K562 (cell line): ENCODE measurements around the gene BANF2. TPM values are rescaled to one million over a fixed set of nuclear protein-coding genes. Genes with fewer than 3 reads are reported as not detected.

ENCODE experiments used
- ATAC-seq: fragments of 200-7000 bp; cut with Tn5 transposase; 3 replicates; pipeline ENCODE4 v1.9.1; 2020; ENCODE audit warnings: moderate library complexity
- BruUV-seq: library from RNA; stranded (reverse); fragments of 400-500 nt; replicated peaks from 2 replicates; lab custom pipeline; 2021; lab: Mats Ljungman, UMichigan
- CTCF ChIA-PET: fragments of 300-600 bp; formaldehyde crosslinking; extraction: SDS; loops from one replicate; lab custom pipeline; 2021; ENCODE audit warnings: low intra/inter-chr PET ratio; lab: Yijun Ruan, JAX
- POLR2A ChIA-PET: fragments of 300-600, 350-650 bp; sonication (Branson Sonifier 250); formaldehyde crosslinking; extraction: SDS; loops from one replicate; lab custom pipeline; 2021; ENCODE audit warnings: antibody characterized with exemption, inconsistent platforms; lab: Yijun Ruan, JAX
- DNase-seq, 4 experiments: peaks; one replicate each; pipeline versions ENCODE4 v3.0.0 to v3.0.0-alpha.2; 2011 to 2018; ENCODE audit warnings: low spot score in 3 of 4, mixed read lengths in 3 of 4; ENCODE audit errors: extremely low read depth in 1 of 4
- FAIRE-seq: peaks from 2 replicates; lab custom pipeline; 2011; peaks lifted over from hg19 to GRCh38; lab: Jason Lieb, UNC
- H2AFZ ChIP-seq: 2 replicates; pipeline ENCODE4 v1.6.0; 2011; ENCODE audit warnings: low read depth, low read length, control low read depth, inconsistent platforms
- H3K27ac ChIP-seq: fragments of 200-600 bp; 3 replicates; pipeline ENCODE4 v1.8.0; 2011; ENCODE audit warnings: low read depth, mild to moderate bottlenecking, control low read depth, inconsistent platforms, low read length, moderate library complexity, mixed read lengths; ENCODE audit errors: extremely low read depth
- H3K27me3 ChIP-seq, 2 experiments: fragments of 300-600 bp in 1 of 2; 2 replicates in 1 of 2; 3 replicates in 1 of 2; pipeline versions ENCODE4 v1.6.0 to v1.8.0; 2011; ENCODE audit warnings: inconsistent platforms in 2 of 2, low read length in 2 of 2, mild to moderate bottlenecking in 1 of 2, mixed read lengths in 1 of 2, moderate library complexity in 1 of 2; ENCODE audit not compliant: control insufficient read depth in 2 of 2, insufficient read depth in 2 of 2
- H3K36me3 ChIP-seq: fragments of 300-600 bp; 3 replicates; pipeline ENCODE4 v1.8.0; 2011; ENCODE audit warnings: mild to moderate bottlenecking, low read length, inconsistent platforms; ENCODE audit not compliant: control insufficient read depth, insufficient read depth
- H3K4me1 ChIP-seq, 2 experiments: fragments of 200-600 bp in 1 of 2; replicated peaks in 1 of 2; 2 replicates in 1 of 2; 3 replicates in 1 of 2; pipeline versions ENCODE4 v1.5.1 to v1.8.0; 2011; ENCODE audit warnings: inconsistent platforms in 2 of 2, low read length in 2 of 2, mild to moderate bottlenecking in 1 of 2, mixed read lengths in 1 of 2, moderate library complexity in 1 of 2; ENCODE audit not compliant: control insufficient read depth in 2 of 2, insufficient read depth in 2 of 2
- H3K4me2 ChIP-seq: 2 replicates; pipeline ENCODE4 v1.6.1; 2011; ENCODE audit warnings: low read length, control low read depth, inconsistent platforms, mixed read lengths; ENCODE audit not compliant: insufficient read depth
- H3K4me3 ChIP-seq: fragments of 200-600 bp; sonication (generic), shearing (Covaris generic); 2 replicates; pipeline ENCODE4 v1.5.1; 2016; ENCODE audit warnings: control low read depth, inconsistent platforms
- H3K79me2 ChIP-seq: fragments of 200-600 bp; 3 replicates; pipeline ENCODE4 v1.8.0; 2011; ENCODE audit warnings: low read length, inconsistent platforms; ENCODE audit not compliant: control insufficient read depth, insufficient read depth
- H3K9ac ChIP-seq, 2 experiments: 2 replicates each; pipeline versions ENCODE4 v1.6.0 to v1.6.1; 2011; ENCODE audit warnings: low read depth in 2 of 2, low read length in 2 of 2, control low read depth in 1 of 2, inconsistent platforms in 1 of 2, mild to moderate bottlenecking in 1 of 2, mixed read lengths in 1 of 2; ENCODE audit not compliant: insufficient read depth in 1 of 2
- H3K9me1 ChIP-seq: one replicate; pipeline ENCODE4 v1.6.0; 2011; ENCODE audit warnings: inconsistent platforms, mild to moderate bottlenecking, low read length, moderate library complexity; ENCODE audit not compliant: control insufficient read depth, insufficient read depth
- H3K9me3 ChIP-seq: replicated peaks from 2 replicates; pipeline ENCODE4 v1.5.1; 2011; ENCODE audit warnings: low read depth, low read length, inconsistent platforms; ENCODE audit not compliant: control insufficient read depth, insufficient read depth
- H4K20me1 ChIP-seq: replicated peaks from 2 replicates; pipeline ENCODE4 v1.6.1; 2011; ENCODE audit warnings: low read length, inconsistent platforms, mixed read lengths; ENCODE audit not compliant: control insufficient read depth, insufficient read depth
- CREM ChIP-seq: IDR thresholded peaks from 2 replicates; pipeline ENCODE4 v1.6.1; 2014; ENCODE audit warnings: antibody characterized with exemption, low read depth
- ETS1 ChIP-seq: conservative IDR thresholded peaks from 2 replicates; pipeline ENCODE4 v1.6.1; 2011; ENCODE audit warnings: low read depth, mild to moderate bottlenecking, low read length; ENCODE audit not compliant: control insufficient read depth
- GTF3C2 ChIP-seq: IDR thresholded peaks from 3 replicates; pipeline ENCODE4 v1.6.1; 2011; ENCODE audit warnings: borderline replicate concordance, mild to moderate bottlenecking, moderate library complexity; ENCODE audit not compliant: insufficient read length; ENCODE audit errors: extremely low read depth
- HDGF ChIP-seq: fragments of 450-650 bp; IDR thresholded peaks from 2 replicates; pipeline ENCODE4 v1.6.1; 2016
- NCOA2 ChIP-seq, 2 experiments: fragments of 450-650 bp; IDR thresholded peaks; 2 replicates each; pipeline ENCODE4 v1.6.1; 2018; ENCODE audit warnings: mild to moderate bottlenecking in 2 of 2, moderate library complexity in 1 of 2; ENCODE audit not compliant: partially characterized antibody in 2 of 2
- U2AF2 ChIP-seq: fragments of 200-400 bp; formaldehyde crosslinking; optimal IDR thresholded peaks from 2 replicates; pipeline ENCODE3; 2017; ENCODE audit warnings: low read depth, mild to moderate bottlenecking, low read length
- ZHX1 ChIP-seq: fragments of 150-350 bp; conservative IDR thresholded peaks from 2 replicates; pipeline ENCODE4 v1.6.1; 2014; ENCODE audit warnings: low read length
- ZNF280B ChIP-seq: fragments of 250-450 bp; sonication (Bioruptor Pico); IDR thresholded peaks from 2 replicates; pipeline ENCODE4 v1.5.1; 2021; ENCODE audit warnings: mild to moderate bottlenecking
- WGBS: fragments of 100-300 bp; shearing (Covaris generic); methylation state at CpG from one replicate; pipeline ENCODE4 v1.1.6; 2016; ENCODE audit warnings: low coverage, mixed read lengths; ENCODE audit not compliant: insufficient coverage; ENCODE audit errors: missing lambda C conversion rate; 5-methylcytosine and 5-hydroxymethylcytosine counted together
- in situ Hi-C: fragments of 300-500 bp; cut with MboI; formaldehyde crosslinking; loops from 4 replicates; pipeline ENCODE4 v1.15.0; 2018; ENCODE audit warnings: inconsistent platforms, mixed read lengths
- intact Hi-C: fragments of 100-400 bp; cut with micrococcal nuclease; formaldehyde crosslinking; loops from 2 replicates; pipeline ENCODE4 v1.14.2; 2022
- polyA plus RNA-seq, 8 experiments: library from polyadenylated mRNA; depleted of rRNA in 4 of 8; stranded (reverse) in 5 of 8; unstranded in 3 of 8; fragments of >200 nt; fragmentation: Nextera tagmentation in 2 of 8; fragmentation: Illumina TruSeq in 1 of 8; extraction: Ambion mirVana in 2 of 8; extraction: Trizol in 1 of 8; gene quantifications; 2 replicates each; pipeline versions ENCODE4 v1.2.1 to v1.2.3, GENCODE V29; 2011 to 2014; ENCODE audit warnings: inconsistent platforms in 1 of 8, missing spikeins in 1 of 8
- total RNA-seq, 7 experiments: library from RNA; depleted of rRNA in 6 of 7; stranded (reverse); fragments of >200 nt in 6 of 7; fragmentation: Illumina TruSeq in 2 of 7; extraction: Trizol in 2 of 7; gene quantifications; 2 replicates each; pipeline versions ENCODE4 v1.2.1 to v1.2.3, GENCODE V29; 2011 to 2021; ENCODE audit warnings: low replicate concordance in 1 of 7

The BANF2 gene
- total and polyA plus RNA-seq, 9 of the 15 experiments (the other 6 are each of a cell fraction or from before 2014, with no cell fraction given) = not detected

GRCh38 chr20:17710379-17711266 lies 10.9 kb downstream of the BANF2 start:
- ATAC-seq (no peak; the same call in 1 of the 3 replicates), DNase-seq (peak in 3 of 4 experiments; percentile 3 to 17 (median 9)), FAIRE-seq (no peak)
- ChIA-PET POLR2A (interaction anchor here (0.6 kb wide), 1 partner anchor 201 kb away, joined by 4 read pairs; no protein-coding TSS in a partner anchor), CTCF (no interaction called here)
- no peak overlapping the region for H3K9ac ChIP-seq
- H3K27me3 ChIP-seq = peaks cover 0 to 39% of the 10 kb centered on the region in 2 experiments; a peak in 3 of 5 replicates
- no peaks in the 10 kb centered on the region for H3K36me3 ChIP-seq
- no peaks in the 10 kb centered on the region for H4K20me1 ChIP-seq
- intact Hi-C loops = no loop called here
- H3K9me3 ChIP-seq = no peaks in the 10 kb centered on the region
- peaks cover 0 to 6% of the 10 kb centered on the region in 2 experiments; a peak in 3 of 5 replicates for H3K4me1 ChIP-seq
- H3K4me2 ChIP-seq = no peak overlapping the region
- no peak overlapping the region for H3K4me3 ChIP-seq
- 6% methylated on average over 14 of the region's 21 CpGs for WGBS
- no peaks in the 10 kb centered on the region for H3K79me2 ChIP-seq
- H3K27ac ChIP-seq = no peak overlapping the region
- H3K9me1 ChIP-seq = no peaks in the 10 kb centered on the region
- in situ Hi-C loops = no loop called here
- BruUV-seq = no TSS peak
- no peak overlapping the region for H2AFZ ChIP-seq
- TF ChIP-seq CREM = no peak
- TF ChIP-seq ETS1 = no peak
- TF ChIP-seq ZHX1 = no peak
- TF ChIP-seq ZNF280B (CRISPR knock-in tag) = no peak
- TF ChIP-seq GTF3C2 = no peak
- TF ChIP-seq NCOA2 (IDR thresholded peaks at IDR 0.05; ENCODE audit: partially characterized antibody in 2 of 2) = no peak
- TF ChIP-seq HDGF = no peak
- TF ChIP-seq U2AF2 = no peak
